K562 (cell line): ENCODE results near the gene HMCN1. TPM values are rescaled to one million over a fixed set of nuclear protein-coding genes. Genes with fewer than 3 reads are reported as not detected.

Source experiments
- ATAC-seq: fragments of 200-7000 bp; cut with Tn5 transposase; 3 replicates; pipeline ENCODE4 v1.9.1; 2020; ENCODE audit warnings: moderate library complexity
- BruUV-seq: library from RNA; stranded (reverse); fragments of 400-500 nt; replicated peaks from 2 replicates; lab custom pipeline; 2021; lab: Mats Ljungman, UMichigan
- CTCF ChIA-PET: fragments of 300-600 bp; formaldehyde crosslinking; extraction: SDS; loops from one replicate; lab custom pipeline; 2021; ENCODE audit warnings: low intra/inter-chr PET ratio; lab: Yijun Ruan, JAX
- POLR2A ChIA-PET: fragments of 300-600, 350-650 bp; sonication (Branson Sonifier 250); formaldehyde crosslinking; extraction: SDS; loops from one replicate; lab custom pipeline; 2021; ENCODE audit warnings: antibody characterized with exemption, inconsistent platforms; lab: Yijun Ruan, JAX
- DNase-seq, 4 experiments: peaks; one replicate each; pipeline versions ENCODE4 v3.0.0 to v3.0.0-alpha.2; 2011 to 2018; ENCODE audit warnings: low spot score in 3 of 4, mixed read lengths in 3 of 4; ENCODE audit errors: extremely low read depth in 1 of 4
- FAIRE-seq: peaks from 2 replicates; lab custom pipeline; 2011; peaks lifted over from hg19 to GRCh38; lab: Jason Lieb, UNC
- H2AFZ ChIP-seq: 2 replicates; pipeline ENCODE4 v1.6.0; 2011; ENCODE audit warnings: low read depth, low read length, control low read depth, inconsistent platforms
- H3K27ac ChIP-seq: fragments of 200-600 bp; 3 replicates; pipeline ENCODE4 v1.8.0; 2011; ENCODE audit warnings: low read depth, mild to moderate bottlenecking, control low read depth, inconsistent platforms, low read length, moderate library complexity, mixed read lengths; ENCODE audit errors: extremely low read depth
- H3K27me3 ChIP-seq, 2 experiments: fragments of 300-600 bp in 1 of 2; 2 replicates in 1 of 2; 3 replicates in 1 of 2; pipeline versions ENCODE4 v1.6.0 to v1.8.0; 2011; ENCODE audit warnings: inconsistent platforms in 2 of 2, low read length in 2 of 2, mild to moderate bottlenecking in 1 of 2, mixed read lengths in 1 of 2, moderate library complexity in 1 of 2; ENCODE audit not compliant: control insufficient read depth in 2 of 2, insufficient read depth in 2 of 2
- H3K36me3 ChIP-seq: fragments of 300-600 bp; 3 replicates; pipeline ENCODE4 v1.8.0; 2011; ENCODE audit warnings: mild to moderate bottlenecking, low read length, inconsistent platforms; ENCODE audit not compliant: control insufficient read depth, insufficient read depth
- H3K4me1 ChIP-seq, 2 experiments: fragments of 200-600 bp in 1 of 2; replicated peaks in 1 of 2; 2 replicates in 1 of 2; 3 replicates in 1 of 2; pipeline versions ENCODE4 v1.5.1 to v1.8.0; 2011; ENCODE audit warnings: inconsistent platforms in 2 of 2, low read length in 2 of 2, mild to moderate bottlenecking in 1 of 2, mixed read lengths in 1 of 2, moderate library complexity in 1 of 2; ENCODE audit not compliant: control insufficient read depth in 2 of 2, insufficient read depth in 2 of 2
- H3K4me2 ChIP-seq: 2 replicates; pipeline ENCODE4 v1.6.1; 2011; ENCODE audit warnings: low read length, control low read depth, inconsistent platforms, mixed read lengths; ENCODE audit not compliant: insufficient read depth
- H3K4me3 ChIP-seq: fragments of 200-600 bp; sonication (generic), shearing (Covaris generic); 2 replicates; pipeline ENCODE4 v1.5.1; 2016; ENCODE audit warnings: control low read depth, inconsistent platforms
- H3K79me2 ChIP-seq: fragments of 200-600 bp; 3 replicates; pipeline ENCODE4 v1.8.0; 2011; ENCODE audit warnings: low read length, inconsistent platforms; ENCODE audit not compliant: control insufficient read depth, insufficient read depth
- H3K9ac ChIP-seq, 2 experiments: 2 replicates each; pipeline versions ENCODE4 v1.6.0 to v1.6.1; 2011; ENCODE audit warnings: low read depth in 2 of 2, low read length in 2 of 2, control low read depth in 1 of 2, inconsistent platforms in 1 of 2, mild to moderate bottlenecking in 1 of 2, mixed read lengths in 1 of 2; ENCODE audit not compliant: insufficient read depth in 1 of 2
- H3K9me1 ChIP-seq: one replicate; pipeline ENCODE4 v1.6.0; 2011; ENCODE audit warnings: inconsistent platforms, mild to moderate bottlenecking, low read length, moderate library complexity; ENCODE audit not compliant: control insufficient read depth, insufficient read depth
- H3K9me3 ChIP-seq: replicated peaks from 2 replicates; pipeline ENCODE4 v1.5.1; 2011; ENCODE audit warnings: low read depth, low read length, inconsistent platforms; ENCODE audit not compliant: control insufficient read depth, insufficient read depth
- H4K20me1 ChIP-seq: replicated peaks from 2 replicates; pipeline ENCODE4 v1.6.1; 2011; ENCODE audit warnings: low read length, inconsistent platforms, mixed read lengths; ENCODE audit not compliant: control insufficient read depth, insufficient read depth
- ASH1L ChIP-seq: fragments of 450-650 bp; IDR thresholded peaks from 2 replicates; pipeline ENCODE4 v1.6.1; 2018; ENCODE audit warnings: borderline replicate concordance, mild to moderate bottlenecking, low read depth; ENCODE audit not compliant: partially characterized antibody
- CAMTA2 ChIP-seq: fragments of 250-450 bp; sonication (Bioruptor Pico); conservative IDR thresholded peaks from 2 replicates; pipeline ENCODE4 v1.5.1; 2022
- CXXC5 ChIP-seq: fragments of 250-450 bp; sonication (Bioruptor Pico); IDR thresholded peaks from 2 replicates; pipeline ENCODE4 v1.8.0; 2022; ENCODE audit warnings: inconsistent platforms, mild to moderate bottlenecking, moderate library complexity
- KLF1 ChIP-seq: fragments of 450-650 bp; IDR thresholded peaks from 2 replicates; pipeline ENCODE4 v1.6.1; 2016; ENCODE audit warnings: missing genetic modification characterization, missing compliant biosample characterization
- NR3C1 ChIP-seq: sonication (generic); formaldehyde crosslinking; IDR thresholded peaks from 2 replicates; pipeline ENCODE4 v1.8.1; 2022; ENCODE audit warnings: missing genetic modification reagents
- NUFIP1 ChIP-seq: fragments of 450-650 bp; IDR thresholded peaks from 2 replicates; pipeline ENCODE4 v1.6.1; 2018; ENCODE audit not compliant: partially characterized antibody
- SP2 ChIP-seq: IDR thresholded peaks from 2 replicates; pipeline ENCODE4 v1.6.1; 2011; ENCODE audit warnings: mild to moderate bottlenecking, low read depth, low read length, moderate library complexity; ENCODE audit not compliant: poor library complexity, severe bottlenecking; ENCODE audit errors: extremely low read depth
- TCF3 ChIP-seq: sonication (generic); formaldehyde crosslinking; IDR thresholded peaks from 2 replicates; pipeline ENCODE4 v1.4.0; 2020; ENCODE audit warnings: mild to moderate bottlenecking, missing genetic modification reagents
- TEAD4 ChIP-seq, 2 experiments: sonication (generic) in 1 of 2; formaldehyde crosslinking in 1 of 2; IDR thresholded peaks; 2 replicates each; pipeline versions ENCODE4 v1.6.1 to v1.8.0; 2012 to 2022; ENCODE audit warnings: borderline replicate concordance in 1 of 2, inconsistent platforms in 1 of 2, low read length in 1 of 2, mild to moderate bottlenecking in 1 of 2, missing genetic modification reagents in 1 of 2
- TGIF2 ChIP-seq: sonication (generic); formaldehyde crosslinking; IDR thresholded peaks from 2 replicates; pipeline ENCODE4 v1.8.1; 2022; ENCODE audit warnings: mild to moderate bottlenecking, missing genetic modification reagents, moderate library complexity
- ZNF263 ChIP-seq: sonication (generic); formaldehyde crosslinking; IDR thresholded peaks from 2 replicates; pipeline ENCODE4 v1.8.0; 2022; ENCODE audit warnings: mild to moderate bottlenecking, missing genetic modification reagents, borderline replicate concordance
- ZNF408 ChIP-seq: fragments of 250-450 bp; sonication (Bioruptor Pico); IDR thresholded peaks from 2 replicates; pipeline ENCODE4 v1.4.0; 2020; ENCODE audit warnings: low read depth, mild to moderate bottlenecking, moderate library complexity
- ZNF57 ChIP-seq: fragments of 450-650 bp; formaldehyde crosslinking; IDR thresholded peaks from 2 replicates; pipeline ENCODE4 v1.4.0; 2020; ENCODE audit warnings: mild to moderate bottlenecking, moderate library complexity
- ZNF699 ChIP-seq: fragments of 250-450 bp; sonication (Bioruptor Pico); IDR thresholded peaks from 2 replicates; pipeline ENCODE4 v1.8.0; 2021; ENCODE audit warnings: mild to moderate bottlenecking, moderate library complexity; ENCODE audit not compliant: insufficient replicate concordance
- in situ Hi-C: fragments of 300-500 bp; cut with MboI; formaldehyde crosslinking; loops from 4 replicates; pipeline ENCODE4 v1.15.0; 2018; ENCODE audit warnings: inconsistent platforms, mixed read lengths
- intact Hi-C: fragments of 100-400 bp; cut with micrococcal nuclease; formaldehyde crosslinking; loops from 2 replicates; pipeline ENCODE4 v1.14.2; 2022
- polyA plus RNA-seq, 8 experiments: library from polyadenylated mRNA; depleted of rRNA in 4 of 8; stranded (reverse) in 5 of 8; unstranded in 3 of 8; fragments of >200 nt; fragmentation: Nextera tagmentation in 2 of 8; fragmentation: Illumina TruSeq in 1 of 8; extraction: Ambion mirVana in 2 of 8; extraction: Trizol in 1 of 8; gene quantifications; 2 replicates each; pipeline versions ENCODE4 v1.2.1 to v1.2.3, GENCODE V29; 2011 to 2014; ENCODE audit warnings: inconsistent platforms in 1 of 8, missing spikeins in 1 of 8
- total RNA-seq, 7 experiments: library from RNA; depleted of rRNA in 6 of 7; stranded (reverse); fragments of >200 nt in 6 of 7; fragmentation: Illumina TruSeq in 2 of 7; extraction: Trizol in 2 of 7; gene quantifications; 2 replicates each; pipeline versions ENCODE4 v1.2.1 to v1.2.3, GENCODE V29; 2011 to 2021; ENCODE audit warnings: low replicate concordance in 1 of 7
- TF ChIP-seq, protein P1 (sequence below): IDR thresholded peaks from 3 replicates; pipeline ENCODE4 v1.6.1; 2011; ENCODE audit warnings: borderline replicate concordance, mild to moderate bottlenecking, moderate library complexity; ENCODE audit not compliant: insufficient read length; ENCODE audit errors: extremely low read depth
- TF ChIP-seq, protein P2 (sequence below): conservative IDR thresholded peaks from 2 replicates; pipeline ENCODE4 v1.6.1; 2011; ENCODE audit warnings: low read depth, mild to moderate bottlenecking, low read length; ENCODE audit not compliant: control insufficient read depth
- TF ChIP-seq, protein P3 (sequence below): fragments of 450-650 bp; formaldehyde crosslinking; IDR thresholded peaks from 2 replicates; pipeline ENCODE4 v1.4.0; 2022; ENCODE audit warnings: missing genetic modification characterization
- TF ChIP-seq, protein P4 (sequence below): sonication (generic); formaldehyde crosslinking; IDR thresholded peaks from 2 replicates; pipeline ENCODE4 v1.8.0; 2022; ENCODE audit warnings: mild to moderate bottlenecking, missing genetic modification reagents

Gene HMCN1
- total and polyA plus RNA-seq, 9 of the 15 experiments (the other 6 are each of a cell fraction or from before 2014, with no cell fraction given): 0.07 to 0.36 (median 0.21) TPM

DNA sequence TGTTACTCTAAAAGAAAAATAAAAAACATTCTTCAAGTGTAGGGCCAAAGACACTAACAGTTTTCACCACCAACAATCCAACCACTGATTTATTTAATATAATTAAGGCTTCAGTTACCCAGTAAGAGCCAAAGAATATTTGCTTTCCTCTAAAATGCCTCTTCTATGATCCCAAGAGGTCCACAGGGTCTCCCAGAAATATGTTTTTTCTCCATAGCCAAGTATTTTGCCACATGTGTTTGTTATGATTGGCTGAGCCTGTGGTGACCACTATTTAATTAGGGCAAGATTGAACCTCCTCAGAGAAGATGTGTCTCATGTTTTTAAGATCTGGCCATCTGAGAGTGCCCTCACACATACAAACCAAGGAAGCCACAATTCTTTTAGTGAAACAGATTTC is 505.0 kb downstream of the HMCN1 start:
- no peak for FAIRE-seq
- Histone ChIP-seq H3K4me3 (no peak overlapping the region), H2AFZ (no peak overlapping the region), H4K20me1 (no peaks in the 10 kb centered on the region), H3K27me3 (no peaks in the 10 kb centered on the region; a peak in 1 of 5 replicates), H3K4me2 (no peak overlapping the region), H3K79me2 (no peaks in the 10 kb centered on the region), H3K9ac (no peak overlapping the region), H3K9me3 (no peaks in the 10 kb centered on the region), H3K4me1 (no peaks in the 10 kb centered on the region), H3K9me1 (no peaks in the 10 kb centered on the region), H3K27ac (no peak overlapping the region), H3K36me3 (no peaks in the 10 kb centered on the region)
- no peak for DNase-seq
- intact Hi-C loops: no loop called here
- CTCF ChIA-PET: no interaction called here
- in situ Hi-C loops: no loop called here
- POLR2A ChIA-PET: no interaction called here
- ATAC-seq: no peak
- no TSS peak for BruUV-seq
- TF ChIP-seq CAMTA2 (CRISPR knock-in tag) (no peak), ASH1L (no peak), ZNF57 (no peak), KLF1 (tag) (no peak), ZNF699 (no peak), ZNF408 (no peak), SP2 (no peak), TGIF2 (CRISPR knock-in tag) (no peak), TEAD4 (IDR thresholded peaks at IDR 0.05; ENCODE audit: low read length) (no peak), TEAD4 (CRISPR knock-in tag; IDR thresholded peaks at IDR 0.05; ENCODE audit: borderline replicate concordance) (no peak), NUFIP1 (no peak), CXXC5 (CRISPR knock-in tag) (no peak), TCF3 (CRISPR knock-in tag) (no peak), NR3C1 (CRISPR knock-in tag) (no peak), ZNF263 (no peak)
- TF ChIP-seq, protein P1, sequence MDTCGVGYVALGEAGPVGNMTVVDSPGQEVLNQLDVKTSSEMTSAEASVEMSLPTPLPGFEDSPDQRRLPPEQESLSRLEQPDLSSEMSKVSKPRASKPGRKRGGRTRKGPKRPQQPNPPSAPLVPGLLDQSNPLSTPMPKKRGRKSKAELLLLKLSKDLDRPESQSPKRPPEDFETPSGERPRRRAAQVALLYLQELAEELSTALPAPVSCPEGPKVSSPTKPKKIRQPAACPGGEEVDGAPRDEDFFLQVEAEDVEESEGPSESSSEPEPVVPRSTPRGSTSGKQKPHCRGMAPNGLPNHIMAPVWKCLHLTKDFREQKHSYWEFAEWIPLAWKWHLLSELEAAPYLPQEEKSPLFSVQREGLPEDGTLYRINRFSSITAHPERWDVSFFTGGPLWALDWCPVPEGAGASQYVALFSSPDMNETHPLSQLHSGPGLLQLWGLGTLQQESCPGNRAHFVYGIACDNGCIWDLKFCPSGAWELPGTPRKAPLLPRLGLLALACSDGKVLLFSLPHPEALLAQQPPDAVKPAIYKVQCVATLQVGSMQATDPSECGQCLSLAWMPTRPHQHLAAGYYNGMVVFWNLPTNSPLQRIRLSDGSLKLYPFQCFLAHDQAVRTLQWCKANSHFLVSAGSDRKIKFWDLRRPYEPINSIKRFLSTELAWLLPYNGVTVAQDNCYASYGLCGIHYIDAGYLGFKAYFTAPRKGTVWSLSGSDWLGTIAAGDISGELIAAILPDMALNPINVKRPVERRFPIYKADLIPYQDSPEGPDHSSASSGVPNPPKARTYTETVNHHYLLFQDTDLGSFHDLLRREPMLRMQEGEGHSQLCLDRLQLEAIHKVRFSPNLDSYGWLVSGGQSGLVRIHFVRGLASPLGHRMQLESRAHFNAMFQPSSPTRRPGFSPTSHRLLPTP: no peak
- TF ChIP-seq, protein P2, sequence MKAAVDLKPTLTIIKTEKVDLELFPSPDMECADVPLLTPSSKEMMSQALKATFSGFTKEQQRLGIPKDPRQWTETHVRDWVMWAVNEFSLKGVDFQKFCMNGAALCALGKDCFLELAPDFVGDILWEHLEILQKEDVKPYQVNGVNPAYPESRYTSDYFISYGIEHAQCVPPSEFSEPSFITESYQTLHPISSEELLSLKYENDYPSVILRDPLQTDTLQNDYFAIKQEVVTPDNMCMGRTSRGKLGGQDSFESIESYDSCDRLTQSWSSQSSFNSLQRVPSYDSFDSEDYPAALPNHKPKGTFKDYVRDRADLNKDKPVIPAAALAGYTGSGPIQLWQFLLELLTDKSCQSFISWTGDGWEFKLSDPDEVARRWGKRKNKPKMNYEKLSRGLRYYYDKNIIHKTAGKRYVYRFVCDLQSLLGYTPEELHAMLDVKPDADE: no peak
- TF ChIP-seq, protein P3, sequence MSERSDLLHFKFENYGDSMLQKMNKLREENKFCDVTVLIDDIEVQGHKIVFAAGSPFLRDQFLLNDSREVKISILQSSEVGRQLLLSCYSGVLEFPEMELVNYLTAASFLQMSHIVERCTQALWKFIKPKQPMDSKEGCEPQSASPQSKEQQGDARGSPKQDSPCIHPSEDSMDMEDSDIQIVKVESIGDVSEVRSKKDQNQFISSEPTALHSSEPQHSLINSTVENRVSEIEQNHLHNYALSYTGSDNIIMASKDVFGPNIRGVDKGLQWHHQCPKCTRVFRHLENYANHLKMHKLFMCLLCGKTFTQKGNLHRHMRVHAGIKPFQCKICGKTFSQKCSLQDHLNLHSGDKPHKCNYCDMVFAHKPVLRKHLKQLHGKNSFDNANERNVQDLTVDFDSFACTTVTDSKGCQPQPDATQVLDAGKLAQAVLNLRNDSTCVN: no peak
- TF ChIP-seq, protein P4, sequence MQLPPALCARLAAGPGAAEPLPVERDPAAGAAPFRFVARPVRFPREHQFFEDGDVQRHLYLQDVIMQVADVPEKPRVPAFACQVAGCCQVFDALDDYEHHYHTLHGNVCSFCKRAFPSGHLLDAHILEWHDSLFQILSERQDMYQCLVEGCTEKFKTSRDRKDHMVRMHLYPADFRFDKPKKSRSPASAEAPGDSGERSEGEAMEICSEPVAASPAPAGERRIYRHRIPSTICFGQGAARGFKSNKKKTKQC (CRISPR knock-in tag): no peak
